ENCODE measurements around the gene IL17REL. TPM values are rescaled to one million over a fixed set of nuclear protein-coding genes. Genes with fewer than 3 reads are reported as not detected.

Gene IL17REL
- total and polyA plus RNA-seq, 10 of the 15 experiments (the other 5 are each of a cell fraction or from before 2014, with no cell fraction given) = 0.03 TPM; not detected in 9

GRCh38 chr22:50001388-50002231 lies 11.0 kb downstream of the IL17REL start:
- BruUV-seq (replicated peaks) = no TSS peak
- no peak overlapping the region for H2AFZ ChIP-seq (ENCODE audit: control insufficient read depth, low read depth, low read length)
- no peaks in the 10 kb centered on the region for H3K27me3 ChIP-seq (replicated peaks in 1 of 2; ENCODE audit: control insufficient read depth in 2 of 2, insufficient read depth in 2 of 2, low read length in 1 of 2)
- no peak overlapping the region for H3K9ac ChIP-seq (ENCODE audit: control insufficient read depth, insufficient read depth, low read length)
- no peaks in the 10 kb centered on the region for H3K4me1 ChIP-seq (ENCODE audit: control insufficient read depth, insufficient read depth, low read length)
- H4K20me1 ChIP-seq (ENCODE audit: control insufficient read depth, insufficient read depth) = no peaks in the 10 kb centered on the region
- ATAC-seq (peak; percentile 27), FAIRE-seq (no peak), DNase-seq (ENCODE audit: low read depth, low spot score) (no peak)
- H3K9me3 ChIP-seq (replicated peaks; ENCODE audit: control insufficient read depth, insufficient read depth, low read length) = no peaks in the 10 kb centered on the region
- H3K4me3 ChIP-seq = no peak overlapping the region
- SMC1A ChIA-PET (ENCODE audit: uncharacterized antibody, unreplicated experiment) = no interaction called here
- CTCF ChIA-PET = interaction anchor here (1.1 to 2.3 kb wide), 4 partner anchors 11 to 71 kb away, joined by 3 to 9 read pairs (median 4); no protein-coding TSS in a partner anchor
- TF ChIP-seq FOS (IDR thresholded peaks at IDR 0.05; ENCODE audit: borderline replicate concordance, extremely low read depth, insufficient read length) = no peak
- no peak for TF ChIP-seq ZBED1 (IDR thresholded peaks at IDR 0.05; ENCODE audit: borderline replicate concordance)
- no peak for TF ChIP-seq MEF2B (IDR thresholded peaks at IDR 0.05; ENCODE audit: partially characterized antibody, poor library complexity, severe bottlenecking)
- no peak for TF ChIP-seq MYC (IDR thresholded peaks at IDR 0.05; ENCODE audit: insufficient read depth, insufficient read length, insufficient replicate concordance, low read length, severe bottlenecking)
- TF ChIP-seq CTCF (IDR thresholded peaks at IDR 0.05 in 2 of 3, conservative IDR thresholded peaks at IDR 0.05 in 1 of 3; ENCODE audit: control insufficient read depth in 2 of 3, extremely low read depth in 1 of 3, insufficient read depth in 1 of 3, low read depth in 3 of 3, low read length in 3 of 3) = 0 out of 6 replicates have a peak, but pooled peaks of 1 of the 3 experiments have one; percentile 7
- no peak for TF ChIP-seq HDGF (IDR thresholded peaks at IDR 0.05)
- TF ChIP-seq NFYB (IDR thresholded peaks at IDR 0.05; ENCODE audit: insufficient read depth, low read depth, low read length) = 0 out of 2 replicates have a peak, but pooled peaks have one; percentile 20
- TF ChIP-seq SUPT20H (IDR thresholded peaks at IDR 0.05; ENCODE audit: borderline replicate concordance, control insufficient read depth, low read depth, low read length) = no peak
- no peak for TF ChIP-seq PKNOX1 (IDR thresholded peaks at IDR 0.05)
- no peak overlapping the region for H3K4me2 ChIP-seq (ENCODE audit: control insufficient read depth, insufficient read depth)
- RAD21 ChIA-PET (ENCODE audit: unreplicated experiment) = interaction anchor here (1.0 kb wide), 1 partner anchor 29 kb away, joined by 3 read pairs; no protein-coding TSS in a partner anchor
- H3K36me3 ChIP-seq (ENCODE audit: control insufficient read depth in 2 of 2, insufficient read depth in 2 of 2, low read length in 1 of 2) = no peaks in the 10 kb centered on the region
- intact Hi-C loops (cut with micrococcal nuclease; ENCODE audit: unreplicated experiment) (no loop called here), in situ Hi-C loops (cut with MboI) (no loop called here)
- POLR2A ChIA-PET = no interaction called here
- 22% methylated on average over 16 of the region's 16 CpGs for WGBS (ENCODE audit: insufficient coverage, insufficient replicate concordance, low lambda C conversion rate, missing lambda C conversion rate)
- H3K79me2 ChIP-seq (ENCODE audit: control insufficient read depth, insufficient read depth, low read length) = no peaks in the 10 kb centered on the region
- H3K27ac ChIP-seq (ENCODE audit: control insufficient read depth, insufficient read depth) = no peak overlapping the region
